K562 (cell line): ENCODE results near the gene NOSTRIN. TPM values are rescaled to one million over a fixed set of nuclear protein-coding genes. Genes with fewer than 3 reads are reported as not detected.
A peak's percentile ranks its signal among the peaks of the same experiment; 100 is the strongest.

ENCODE experiments used
- ATAC-seq: fragments of 200-7000 bp; cut with Tn5 transposase; 3 replicates; pipeline ENCODE4 v1.9.1; 2020; ENCODE audit warnings: moderate library complexity
- BruUV-seq: library from RNA; stranded (reverse); fragments of 400-500 nt; replicated peaks from 2 replicates; lab custom pipeline; 2021; lab: Mats Ljungman, UMichigan
- CTCF ChIA-PET: fragments of 300-600 bp; formaldehyde crosslinking; extraction: SDS; loops from one replicate; lab custom pipeline; 2021; ENCODE audit warnings: low intra/inter-chr PET ratio; lab: Yijun Ruan, JAX
- POLR2A ChIA-PET: fragments of 300-600, 350-650 bp; sonication (Branson Sonifier 250); formaldehyde crosslinking; extraction: SDS; loops from one replicate; lab custom pipeline; 2021; ENCODE audit warnings: antibody characterized with exemption, inconsistent platforms; lab: Yijun Ruan, JAX
- DNase-seq, 4 experiments: peaks; one replicate each; pipeline versions ENCODE4 v3.0.0 to v3.0.0-alpha.2; 2011 to 2018; ENCODE audit warnings: low spot score in 3 of 4, mixed read lengths in 3 of 4; ENCODE audit errors: extremely low read depth in 1 of 4
- FAIRE-seq: peaks from 2 replicates; lab custom pipeline; 2011; peaks lifted over from hg19 to GRCh38; lab: Jason Lieb, UNC
- H2AFZ ChIP-seq: 2 replicates; pipeline ENCODE4 v1.6.0; 2011; ENCODE audit warnings: low read depth, low read length, control low read depth, inconsistent platforms
- H3K27ac ChIP-seq: fragments of 200-600 bp; 3 replicates; pipeline ENCODE4 v1.8.0; 2011; ENCODE audit warnings: low read depth, mild to moderate bottlenecking, control low read depth, inconsistent platforms, low read length, moderate library complexity, mixed read lengths; ENCODE audit errors: extremely low read depth
- H3K27me3 ChIP-seq, 2 experiments: fragments of 300-600 bp in 1 of 2; 2 replicates in 1 of 2; 3 replicates in 1 of 2; pipeline versions ENCODE4 v1.6.0 to v1.8.0; 2011; ENCODE audit warnings: inconsistent platforms in 2 of 2, low read length in 2 of 2, mild to moderate bottlenecking in 1 of 2, mixed read lengths in 1 of 2, moderate library complexity in 1 of 2; ENCODE audit not compliant: control insufficient read depth in 2 of 2, insufficient read depth in 2 of 2
- H3K36me3 ChIP-seq: fragments of 300-600 bp; 3 replicates; pipeline ENCODE4 v1.8.0; 2011; ENCODE audit warnings: mild to moderate bottlenecking, low read length, inconsistent platforms; ENCODE audit not compliant: control insufficient read depth, insufficient read depth
- H3K4me1 ChIP-seq, 2 experiments: fragments of 200-600 bp in 1 of 2; replicated peaks in 1 of 2; 2 replicates in 1 of 2; 3 replicates in 1 of 2; pipeline versions ENCODE4 v1.5.1 to v1.8.0; 2011; ENCODE audit warnings: inconsistent platforms in 2 of 2, low read length in 2 of 2, mild to moderate bottlenecking in 1 of 2, mixed read lengths in 1 of 2, moderate library complexity in 1 of 2; ENCODE audit not compliant: control insufficient read depth in 2 of 2, insufficient read depth in 2 of 2
- H3K4me2 ChIP-seq: 2 replicates; pipeline ENCODE4 v1.6.1; 2011; ENCODE audit warnings: low read length, control low read depth, inconsistent platforms, mixed read lengths; ENCODE audit not compliant: insufficient read depth
- H3K4me3 ChIP-seq: fragments of 200-600 bp; sonication (generic), shearing (Covaris generic); 2 replicates; pipeline ENCODE4 v1.5.1; 2016; ENCODE audit warnings: control low read depth, inconsistent platforms
- H3K79me2 ChIP-seq: fragments of 200-600 bp; 3 replicates; pipeline ENCODE4 v1.8.0; 2011; ENCODE audit warnings: low read length, inconsistent platforms; ENCODE audit not compliant: control insufficient read depth, insufficient read depth
- H3K9ac ChIP-seq, 2 experiments: 2 replicates each; pipeline versions ENCODE4 v1.6.0 to v1.6.1; 2011; ENCODE audit warnings: low read depth in 2 of 2, low read length in 2 of 2, control low read depth in 1 of 2, inconsistent platforms in 1 of 2, mild to moderate bottlenecking in 1 of 2, mixed read lengths in 1 of 2; ENCODE audit not compliant: insufficient read depth in 1 of 2
- H3K9me1 ChIP-seq: one replicate; pipeline ENCODE4 v1.6.0; 2011; ENCODE audit warnings: inconsistent platforms, mild to moderate bottlenecking, low read length, moderate library complexity; ENCODE audit not compliant: control insufficient read depth, insufficient read depth
- H3K9me3 ChIP-seq: replicated peaks from 2 replicates; pipeline ENCODE4 v1.5.1; 2011; ENCODE audit warnings: low read depth, low read length, inconsistent platforms; ENCODE audit not compliant: control insufficient read depth, insufficient read depth
- H4K20me1 ChIP-seq: replicated peaks from 2 replicates; pipeline ENCODE4 v1.6.1; 2011; ENCODE audit warnings: low read length, inconsistent platforms, mixed read lengths; ENCODE audit not compliant: control insufficient read depth, insufficient read depth
- CBX3 ChIP-seq, 2 experiments: IDR thresholded peaks; 1 replicate in 1 of 2; 2 replicates in 1 of 2; pipeline ENCODE4 v1.6.1; 2012; ENCODE audit warnings: inconsistent platforms in 2 of 2, low read length in 2 of 2, borderline replicate concordance in 1 of 2, control low read depth in 1 of 2
- L3MBTL2 ChIP-seq: fragments of 450-650 bp; IDR thresholded peaks from 2 replicates; pipeline ENCODE4 v1.6.1; 2016; ENCODE audit warnings: mild to moderate bottlenecking, moderate library complexity
- NFYB ChIP-seq: IDR thresholded peaks from 2 replicates; pipeline ENCODE4 v1.6.1; 2011; ENCODE audit warnings: mild to moderate bottlenecking, moderate library complexity; ENCODE audit not compliant: insufficient read length; ENCODE audit errors: extremely low read depth
- PML ChIP-seq: IDR thresholded peaks from 2 replicates; pipeline ENCODE4 v1.6.1; 2012; ENCODE audit warnings: low read length, inconsistent platforms
- POLR2AphosphoS5 ChIP-seq: IDR thresholded peaks from 2 replicates; pipeline ENCODE4 v1.6.1; 2011; ENCODE audit warnings: mild to moderate bottlenecking, low read depth, low read length, moderate library complexity; ENCODE audit not compliant: control insufficient read depth, insufficient read depth
- SRF ChIP-seq, 2 experiments: fragments of 250-450, 450-650 bp in 1 of 2; sonication (Bioruptor Pico) in 1 of 2; sonication (generic) in 1 of 2; formaldehyde crosslinking; IDR thresholded peaks; 2 replicates each; pipeline versions ENCODE4 v1.5.0 to v1.5.1; 2020 to 2022; ENCODE audit warnings: mild to moderate bottlenecking in 1 of 2, missing genetic modification reagents in 1 of 2
- WGBS: fragments of 100-300 bp; shearing (Covaris generic); methylation state at CpG from one replicate; pipeline ENCODE4 v1.1.6; 2016; ENCODE audit warnings: low coverage, mixed read lengths; ENCODE audit not compliant: insufficient coverage; ENCODE audit errors: missing lambda C conversion rate; 5-methylcytosine and 5-hydroxymethylcytosine counted together
- in situ Hi-C: fragments of 300-500 bp; cut with MboI; formaldehyde crosslinking; loops from 4 replicates; pipeline ENCODE4 v1.15.0; 2018; ENCODE audit warnings: inconsistent platforms, mixed read lengths
- intact Hi-C: fragments of 100-400 bp; cut with micrococcal nuclease; formaldehyde crosslinking; loops from 2 replicates; pipeline ENCODE4 v1.14.2; 2022
- polyA plus RNA-seq, 8 experiments: library from polyadenylated mRNA; depleted of rRNA in 4 of 8; stranded (reverse) in 5 of 8; unstranded in 3 of 8; fragments of >200 nt; fragmentation: Nextera tagmentation in 2 of 8; fragmentation: Illumina TruSeq in 1 of 8; extraction: Ambion mirVana in 2 of 8; extraction: Trizol in 1 of 8; gene quantifications; 2 replicates each; pipeline versions ENCODE4 v1.2.1 to v1.2.3, GENCODE V29; 2011 to 2014; ENCODE audit warnings: inconsistent platforms in 1 of 8, missing spikeins in 1 of 8
- total RNA-seq, 7 experiments: library from RNA; depleted of rRNA in 6 of 7; stranded (reverse); fragments of >200 nt in 6 of 7; fragmentation: Illumina TruSeq in 2 of 7; extraction: Trizol in 2 of 7; gene quantifications; 2 replicates each; pipeline versions ENCODE4 v1.2.1 to v1.2.3, GENCODE V29; 2011 to 2021; ENCODE audit warnings: low replicate concordance in 1 of 7

NOSTRIN gene
- total and polyA plus RNA-seq, 9 of the 15 experiments (the other 6 are each of a cell fraction or from before 2014, with no cell fraction given): 26.7 to 82.9 (median 56.3) TPM

DNA sequence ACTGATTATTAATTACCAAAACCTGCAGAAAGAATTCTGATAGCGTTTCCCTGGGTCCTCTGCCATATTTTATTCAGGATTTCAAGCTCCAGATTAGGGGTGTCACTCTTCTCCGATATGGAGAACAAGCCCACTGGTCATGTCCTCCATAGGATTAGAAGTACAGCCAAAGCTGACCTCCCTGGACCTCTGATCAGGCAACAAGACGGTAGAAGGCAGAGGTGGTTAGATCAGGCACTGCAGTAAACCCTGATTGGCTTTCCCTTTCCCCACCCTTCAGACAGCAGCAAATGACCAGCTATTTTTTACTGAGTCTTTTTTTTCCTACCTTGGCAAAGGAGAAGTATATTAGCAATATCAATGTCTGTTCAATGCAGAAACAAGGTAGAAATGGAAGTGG lies 50.0 kb downstream of the NOSTRIN start:
- H3K4me1 ChIP-seq: peaks cover 12 to 37% of the 10 kb centered on the region in 2 experiments
- CTCF ChIA-PET: interaction anchor here (0.7 kb wide), 1 partner anchor 69 kb away, joined by 3 read pairs; no protein-coding TSS in a partner anchor
- intact Hi-C loops: loop anchor here (5.0 kb wide), 2 partner anchors 85 to 140 kb away; no protein-coding TSS in a partner anchor
- H3K36me3 ChIP-seq: peaks cover 62% of the 10 kb centered on the region
- no peak overlapping the region for H2AFZ ChIP-seq
- FAIRE-seq: no peak
- peak in 1 of 2 experiments; percentile 62; a peak in 1 of 4 replicates for TF ChIP-seq SRF (CRISPR knock-in tag; IDR thresholded peaks at IDR 0.05)
- TF ChIP-seq PML: no peak
- peak in 1 of 2 experiments; percentile 8; a peak in 1 of 3 replicates for TF ChIP-seq CBX3 (IDR thresholded peaks at IDR 0.05; ENCODE audit: borderline replicate concordance in 1 of 2, low read length in 2 of 2)
- peak; percentile 47 for TF ChIP-seq NFYB
- TF ChIP-seq POLR2AphosphoS5: no peak
- no peak for TF ChIP-seq L3MBTL2
- TF ChIP-seq, all 486 proteins: peak for 3
- POLR2A ChIA-PET: interaction anchor here (0.8 to 1.8 kb wide), 6 partner anchors 10 to 81 kb away, joined by 3 to 6 read pairs (median 3); partner anchors contain the start of gene SPC25
- DNase-seq (peak in 2 of 4 experiments; percentile 40 to 43), ATAC-seq (peak; percentile 51)
- Histone ChIP-seq H3K79me2 (no peaks in the 10 kb centered on the region), H3K27me3 (no peaks in the 10 kb centered on the region; a peak in 1 of 5 replicates), H3K27ac (peak overlapping the region; percentile 76), H3K9me3 (no peaks in the 10 kb centered on the region; the same call in 1 of the 2 replicates), H3K9me1 (no peaks in the 10 kb centered on the region), H4K20me1 (no peaks in the 10 kb centered on the region; the same call in 1 of the 2 replicates), H3K4me2 (peak overlapping the region; percentile 41), H3K4me3 (no peak overlapping the region), H3K9ac (no peak overlapping the region)
- BruUV-seq: no TSS peak
- in situ Hi-C loops: no loop called here
- WGBS: 0% methylated on average over 3 of the region's 3 CpGs
